Measurements from ENCODE around the gene SIX3. TPM values are rescaled to one million over a fixed set of nuclear protein-coding genes. Genes with fewer than 3 reads are reported as not detected.

The SIX3 gene
- total RNA-seq, 1 donor from 2014 or later = not detected

DNA sequence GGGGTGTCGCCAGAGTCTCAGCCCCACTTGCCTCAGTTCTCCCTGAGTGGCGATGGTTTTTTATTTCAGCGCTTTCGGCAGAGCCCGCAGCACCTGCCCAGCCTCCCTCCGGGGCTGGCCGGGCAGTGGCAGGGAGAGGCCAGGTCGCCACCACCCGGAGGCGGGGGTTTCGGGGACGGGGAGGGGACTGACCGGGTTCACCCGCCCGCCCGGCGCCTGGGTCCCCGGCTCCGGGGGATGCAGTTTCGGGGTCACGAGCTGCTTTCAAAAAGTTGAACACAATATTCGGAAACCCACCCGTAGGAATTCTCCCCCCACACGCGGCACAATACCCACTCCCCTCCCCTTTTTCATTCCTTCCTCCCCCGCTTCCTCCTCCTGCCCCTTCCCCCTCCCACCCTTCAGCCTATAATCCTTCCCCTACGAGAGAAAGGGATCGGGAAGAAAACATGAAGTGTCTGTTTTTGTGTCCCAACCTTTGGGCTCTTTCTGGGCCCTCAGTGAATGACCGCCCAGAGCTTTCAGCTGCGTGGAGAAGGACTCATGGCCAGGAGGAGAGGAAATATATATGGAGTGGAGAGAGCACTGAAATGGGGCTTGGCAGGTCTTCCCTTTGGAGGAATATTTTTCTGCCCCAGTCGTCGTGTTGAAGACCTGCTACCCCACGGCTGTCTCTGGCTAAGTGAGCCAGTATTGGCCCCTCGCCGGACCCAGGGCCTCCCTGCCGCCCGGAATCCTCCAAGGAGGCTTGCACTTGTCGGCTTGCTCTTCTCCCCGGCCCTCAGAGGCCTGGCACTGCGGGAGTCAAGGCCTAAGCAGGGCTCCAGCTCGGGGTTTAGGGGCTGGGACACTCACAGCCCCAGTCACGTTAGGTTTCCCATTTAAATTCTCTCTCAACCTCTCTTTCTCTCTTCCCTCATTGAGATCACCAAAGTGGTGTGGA is 2.1 kb upstream of the SIX3 start:
- Histone ChIP-seq H3K4me1 (peaks cover 36% of the 10 kb centered on the region), H3K4me3 (no peak overlapping the region), H3K27me3 (peaks cover 92% of the 10 kb centered on the region), H3K27ac (no peak overlapping the region), H3K9me3 (no peaks in the 10 kb centered on the region), H3K36me3 (no peaks in the 10 kb centered on the region)
- DNase-seq = no peak
- no peak for ATAC-seq
- TF ChIP-seq, protein P1, sequence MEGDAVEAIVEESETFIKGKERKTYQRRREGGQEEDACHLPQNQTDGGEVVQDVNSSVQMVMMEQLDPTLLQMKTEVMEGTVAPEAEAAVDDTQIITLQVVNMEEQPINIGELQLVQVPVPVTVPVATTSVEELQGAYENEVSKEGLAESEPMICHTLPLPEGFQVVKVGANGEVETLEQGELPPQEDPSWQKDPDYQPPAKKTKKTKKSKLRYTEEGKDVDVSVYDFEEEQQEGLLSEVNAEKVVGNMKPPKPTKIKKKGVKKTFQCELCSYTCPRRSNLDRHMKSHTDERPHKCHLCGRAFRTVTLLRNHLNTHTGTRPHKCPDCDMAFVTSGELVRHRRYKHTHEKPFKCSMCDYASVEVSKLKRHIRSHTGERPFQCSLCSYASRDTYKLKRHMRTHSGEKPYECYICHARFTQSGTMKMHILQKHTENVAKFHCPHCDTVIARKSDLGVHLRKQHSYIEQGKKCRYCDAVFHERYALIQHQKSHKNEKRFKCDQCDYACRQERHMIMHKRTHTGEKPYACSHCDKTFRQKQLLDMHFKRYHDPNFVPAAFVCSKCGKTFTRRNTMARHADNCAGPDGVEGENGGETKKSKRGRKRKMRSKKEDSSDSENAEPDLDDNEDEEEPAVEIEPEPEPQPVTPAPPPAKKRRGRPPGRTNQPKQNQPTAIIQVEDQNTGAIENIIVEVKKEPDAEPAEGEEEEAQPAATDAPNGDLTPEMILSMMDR (IDR thresholded peaks at IDR 0.05) = no peak
- intact Hi-C loops (cut with DNase I) = no loop called here

DNA sequence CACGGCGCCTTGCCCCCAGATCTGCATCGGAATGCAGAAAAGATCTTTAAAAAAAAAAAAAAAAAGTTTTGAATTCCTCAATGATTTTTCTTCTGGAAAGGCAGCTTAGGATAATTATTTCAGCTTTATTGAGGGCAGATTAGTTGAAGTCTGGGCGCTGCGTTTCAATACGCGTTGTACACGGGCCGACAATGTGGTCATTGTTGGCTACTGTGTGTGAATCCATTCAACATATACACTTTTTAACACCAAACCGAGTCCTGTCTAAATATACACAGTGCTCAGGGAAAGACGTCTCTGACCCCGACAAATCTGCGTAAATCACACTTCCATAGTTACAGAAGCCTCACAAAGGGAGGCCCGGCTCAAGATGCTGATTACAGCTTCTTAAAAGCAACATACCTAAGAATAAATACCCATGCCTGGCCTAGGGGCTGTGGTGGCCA is 1.4 kb upstream of the SIX3 start:
- ATAC-seq = no peak
- DNase-seq = no peak
- Histone ChIP-seq H3K4me3 (no peak overlapping the region), H3K27me3 (peaks cover 92% of the 10 kb centered on the region), H3K4me1 (peaks cover 35% of the 10 kb centered on the region), H3K36me3 (no peaks in the 10 kb centered on the region), H3K27ac (no peak overlapping the region), H3K9me3 (no peaks in the 10 kb centered on the region)
- TF ChIP-seq, protein P1 (IDR thresholded peaks at IDR 0.05) = no peak
- intact Hi-C loops (cut with DNase I) = no loop called here

DNA sequence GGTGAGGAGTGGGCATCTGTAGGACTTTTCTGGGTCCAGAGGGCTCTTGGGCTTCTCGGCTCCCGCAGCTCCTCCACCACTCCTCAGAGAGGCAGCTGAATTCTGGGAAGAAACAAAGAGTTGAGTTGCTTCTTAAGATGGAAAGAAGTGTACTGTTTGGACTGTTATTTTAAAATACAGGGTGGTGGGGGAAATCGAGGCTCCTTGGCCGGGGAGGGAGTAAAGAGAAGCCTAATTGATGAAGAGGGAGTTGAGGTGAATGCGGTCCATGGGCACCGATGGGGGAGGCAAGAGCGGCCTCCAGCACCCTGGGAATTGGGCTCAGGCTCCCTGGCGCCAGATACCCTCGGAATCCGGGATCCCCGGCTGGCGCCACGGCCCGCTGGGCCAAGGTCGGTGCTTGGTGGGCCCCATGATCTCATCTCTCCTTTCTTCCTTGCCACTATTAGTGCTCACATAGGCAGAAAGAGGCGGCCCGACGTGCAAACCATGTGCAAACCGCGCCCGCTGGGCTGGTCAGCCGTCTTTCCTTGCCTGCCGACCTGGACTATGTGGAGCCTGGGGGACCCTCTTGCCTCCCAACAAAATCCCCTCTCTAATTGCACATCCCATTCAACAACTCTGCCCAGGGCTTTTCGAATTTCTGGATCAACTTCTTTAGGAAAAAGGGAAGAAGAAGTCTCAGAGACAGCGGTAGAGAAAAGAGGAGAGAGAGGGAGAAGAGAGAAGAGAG is 604 bp upstream of the SIX3 start:
- intact Hi-C loops (cut with DNase I) = no loop called here
- no peaks in the 10 kb centered on the region for H3K9me3 ChIP-seq
- H3K36me3 ChIP-seq = no peaks in the 10 kb centered on the region
- peaks cover 92% of the 10 kb centered on the region for H3K27me3 ChIP-seq
- no peak for DNase-seq
- peak overlapping the region; percentile 36 for H3K4me3 ChIP-seq
- no peak overlapping the region for H3K27ac ChIP-seq
- no peak for ATAC-seq
- TF ChIP-seq, protein P1 (IDR thresholded peaks at IDR 0.05) = no peak
- H3K4me1 ChIP-seq = peaks cover 35% of the 10 kb centered on the region

DNA sequence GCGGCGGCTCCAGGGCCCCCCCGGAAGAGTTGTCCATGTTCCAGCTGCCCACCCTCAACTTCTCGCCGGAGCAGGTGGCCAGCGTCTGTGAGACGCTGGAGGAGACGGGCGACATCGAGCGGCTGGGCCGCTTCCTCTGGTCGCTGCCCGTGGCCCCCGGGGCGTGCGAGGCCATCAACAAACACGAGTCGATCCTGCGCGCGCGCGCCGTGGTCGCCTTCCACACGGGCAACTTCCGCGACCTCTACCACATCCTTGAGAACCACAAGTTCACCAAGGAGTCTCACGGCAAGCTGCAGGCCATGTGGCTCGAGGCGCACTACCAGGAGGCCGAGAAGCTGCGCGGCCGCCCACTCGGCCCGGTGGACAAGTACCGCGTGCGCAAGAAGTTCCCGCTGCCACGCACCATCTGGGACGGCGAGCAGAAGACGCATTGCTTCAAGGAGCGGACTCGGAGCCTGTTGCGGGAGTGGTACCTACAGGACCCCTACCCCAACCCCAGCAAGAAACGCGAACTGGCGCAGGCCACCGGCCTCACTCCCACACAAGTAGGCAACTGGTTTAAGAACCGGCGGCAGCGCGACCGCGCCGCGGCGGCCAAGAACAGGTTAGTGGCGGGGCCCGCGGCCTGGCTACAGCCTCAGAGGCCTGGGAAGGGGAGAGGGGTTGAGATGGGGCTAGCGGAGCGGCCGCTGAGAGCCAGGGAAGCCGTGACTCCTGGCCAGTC is 965 bp downstream of the SIX3 start:
- peak overlapping the region; percentile 36 for H3K4me3 ChIP-seq
- DNase-seq = no peak
- H3K36me3 ChIP-seq = no peaks in the 10 kb centered on the region
- intact Hi-C loops (cut with DNase I) = no loop called here
- no peaks in the 10 kb centered on the region for H3K9me3 ChIP-seq
- peaks cover 35% of the 10 kb centered on the region for H3K4me1 ChIP-seq
- H3K27me3 ChIP-seq = peaks cover 92% of the 10 kb centered on the region
- no peak for ATAC-seq
- TF ChIP-seq, protein P1 (IDR thresholded peaks at IDR 0.05) = no peak
- H3K27ac ChIP-seq = no peak overlapping the region

DNA sequence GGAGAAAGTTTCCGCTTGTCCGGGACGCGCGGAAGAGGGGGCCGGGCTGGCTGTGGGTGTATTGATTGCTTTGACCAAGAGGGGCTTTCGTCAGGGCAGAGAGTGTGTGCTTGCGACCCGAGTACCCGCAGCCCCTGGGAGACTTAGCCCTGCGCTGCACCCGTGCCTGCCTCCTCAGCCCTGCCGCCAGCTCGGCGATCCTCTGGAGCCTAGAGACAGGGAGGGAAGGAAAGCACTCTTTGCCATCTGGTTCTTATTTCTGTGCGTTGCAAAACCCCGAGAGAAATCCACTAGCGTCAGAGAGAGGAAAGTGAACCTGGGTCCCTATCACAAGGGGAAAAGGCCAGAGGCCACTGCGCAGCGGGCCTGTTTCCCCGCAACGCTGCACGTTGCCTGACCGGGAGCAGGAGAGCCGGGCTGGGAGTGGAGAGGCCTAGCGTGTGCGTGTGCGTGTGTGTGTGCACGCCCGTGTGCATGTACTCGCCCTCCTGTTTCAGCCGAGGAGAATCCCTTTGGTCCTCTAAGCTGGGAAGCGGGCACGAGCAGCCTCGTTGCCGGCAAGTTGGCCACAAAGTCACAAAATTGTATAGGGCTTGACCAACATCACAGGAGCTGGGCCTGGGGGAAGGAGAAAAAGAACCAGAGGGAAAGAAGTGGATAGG is 1.7 kb downstream of the SIX3 start:
- TF ChIP-seq, protein P1 (IDR thresholded peaks at IDR 0.05) = no peak
- Histone ChIP-seq H3K27ac (no peak overlapping the region), H3K4me3 (peak overlapping the region; percentile 36), H3K36me3 (no peaks in the 10 kb centered on the region), H3K4me1 (peaks cover 29% of the 10 kb centered on the region), H3K27me3 (peaks cover 89% of the 10 kb centered on the region), H3K9me3 (no peaks in the 10 kb centered on the region)
- DNase-seq (no peak), ATAC-seq (no peak)
- intact Hi-C loops (cut with DNase I) = no loop called here

Data from upper lobe of right lung (tissue), 1 donor.